Brain pericyte (primary cell): ENCODE data around the gene ZNF296.

ENCODE experiments used
- DNase-seq: peaks from one replicate; pipeline ENCODE4 v3.0.0-alpha.2; 2012; ENCODE audit warnings: low read depth, low spot score

The ZNF296 gene

DNA sequence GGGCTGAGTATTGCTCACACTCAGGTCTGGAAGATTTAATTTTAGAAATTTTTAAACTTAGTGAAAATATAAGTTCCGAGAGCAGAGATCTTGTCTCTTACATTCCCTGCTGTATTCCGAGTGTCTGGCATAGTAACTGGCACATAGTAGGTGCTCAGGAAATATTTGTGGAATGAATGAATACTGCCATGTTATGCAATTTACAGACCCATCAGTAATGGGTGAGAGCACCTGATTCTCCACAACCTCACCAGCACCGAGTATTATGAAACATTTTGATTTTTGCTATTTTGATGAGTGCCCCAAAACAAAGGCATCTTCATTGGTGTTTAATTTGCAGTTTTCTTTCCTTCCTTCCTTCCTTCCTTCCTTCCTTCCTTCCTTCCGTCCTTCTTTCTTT lies 53.2 kb downstream of the ZNF296 start:
- no peak for DNase-seq

DNA sequence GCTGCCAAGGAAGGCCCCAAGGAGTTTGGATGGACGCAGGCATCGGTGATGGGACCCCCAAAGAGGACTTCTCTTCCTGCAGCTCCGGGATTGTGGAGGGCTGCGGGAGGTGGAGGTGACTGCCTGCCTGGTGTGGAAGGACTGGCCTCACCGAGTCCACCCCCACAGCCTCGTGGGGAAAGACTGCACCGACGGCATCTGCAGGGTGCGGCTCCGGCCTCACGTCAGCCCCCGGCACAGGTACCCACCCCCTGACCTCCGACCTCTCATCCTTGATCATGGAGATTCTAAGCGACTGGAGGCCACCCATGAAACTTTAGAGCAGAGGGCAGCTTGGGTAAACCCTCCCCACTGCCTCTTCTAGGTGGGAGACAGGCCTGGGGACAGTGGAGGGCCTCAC lies 54.3 kb downstream of the ZNF296 start:
- no peak for DNase-seq
